HG02759 (cell line): ENCODE measurements around the gene YPEL1.
"Not testable (repeated sequence)": the region's sequence is repeated elsewhere in the genome, so short reads cannot be mapped to it uniquely, and the experiment has no call there.

ENCODE experiments used
- ATAC-seq: cut with Tn5 transposase; IDR thresholded peaks from one replicate; pipeline ENCODE4 v1.9.1; 2021; ENCODE audit warnings: mild to moderate bottlenecking, moderate library complexity; ENCODE audit not compliant: unreplicated experiment

Gene YPEL1

DNA sequence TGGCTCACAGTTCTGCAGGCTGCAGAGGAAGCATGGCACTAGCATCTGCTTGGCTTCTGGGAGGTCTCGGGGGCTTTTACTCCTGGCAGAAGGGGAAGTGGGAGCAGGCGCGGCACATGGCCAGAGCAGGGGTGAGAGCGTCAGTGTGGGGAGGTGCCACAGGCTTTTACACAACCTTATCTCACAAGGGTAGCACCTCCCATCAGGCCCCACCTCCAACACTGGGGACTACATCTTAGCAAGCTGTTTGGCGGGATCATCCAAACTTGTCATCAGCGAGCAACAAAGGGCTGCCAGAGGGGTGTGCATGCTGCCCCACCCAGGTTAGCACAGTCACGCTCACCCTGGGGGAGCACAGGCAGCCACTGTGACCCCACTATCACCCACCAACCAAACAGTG, 18.9 kb upstream of the YPEL1 start:
- ATAC-seq = no peak

- ATAC-seq = no peak
These were observed 17.9 kb upstream of the YPEL1 start for GRCh38 chr22:21753374-21754111.

DNA sequence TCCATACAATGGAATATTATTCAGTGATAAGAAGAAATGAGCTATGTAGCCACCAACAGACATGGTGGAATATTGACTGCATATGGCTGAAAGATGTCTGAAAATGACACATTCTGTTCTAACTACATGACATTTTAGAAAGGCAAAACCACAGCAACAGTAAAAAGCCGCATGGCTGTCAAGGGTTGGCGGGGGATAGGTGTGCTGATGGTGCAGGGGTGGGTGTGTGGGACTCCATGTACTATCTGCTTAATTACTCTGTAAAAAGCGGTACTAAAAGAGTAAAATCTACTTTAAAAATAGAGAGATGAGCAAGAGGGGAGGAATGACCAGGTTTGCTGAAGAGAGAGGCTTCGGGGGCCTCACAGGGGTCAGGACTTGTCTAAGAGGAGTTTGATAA, 16.7 kb upstream of the YPEL1 start:
- no peak for ATAC-seq

DNA sequence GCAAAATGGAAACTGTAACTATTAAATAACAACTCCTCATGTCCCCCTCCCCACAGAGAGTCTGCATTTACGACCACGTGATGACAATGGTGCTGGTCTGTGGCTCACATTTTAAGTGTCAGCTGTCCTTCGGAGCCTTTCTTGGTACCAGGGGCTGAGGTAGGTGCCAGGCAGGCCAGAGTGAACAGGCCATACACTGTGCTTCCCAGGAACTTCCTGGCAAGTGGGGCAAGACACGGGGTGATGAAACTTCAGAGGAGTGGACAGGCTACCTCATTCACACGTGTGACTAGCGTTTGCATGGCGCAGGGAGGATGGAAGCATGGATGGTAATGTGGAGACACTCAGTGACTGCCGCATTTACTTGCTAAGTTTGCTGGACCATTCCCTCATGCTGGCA, 10.4 kb upstream of the YPEL1 start:
- no peak for ATAC-seq

DNA sequence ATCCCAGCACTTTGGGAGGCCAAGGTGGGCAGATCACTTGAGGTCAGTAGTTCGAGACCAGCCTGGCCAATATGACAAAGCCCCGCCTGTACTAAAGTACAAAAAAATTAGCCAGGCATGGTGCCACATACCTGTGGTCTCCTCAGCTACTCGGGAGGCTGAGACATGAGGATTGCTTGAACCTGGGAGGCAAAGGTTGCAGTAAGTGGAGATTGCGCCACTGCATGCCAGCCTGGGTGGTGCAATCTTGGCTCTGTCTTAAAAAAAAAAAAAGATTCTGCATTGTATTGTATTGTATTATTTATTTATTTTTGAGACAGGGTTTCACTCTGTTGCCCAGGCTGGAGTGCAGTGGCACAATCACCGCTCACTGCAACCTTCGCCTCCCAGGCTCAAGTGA, 9.3 kb upstream of the YPEL1 start:
- ATAC-seq = not testable (repeated sequence)

DNA sequence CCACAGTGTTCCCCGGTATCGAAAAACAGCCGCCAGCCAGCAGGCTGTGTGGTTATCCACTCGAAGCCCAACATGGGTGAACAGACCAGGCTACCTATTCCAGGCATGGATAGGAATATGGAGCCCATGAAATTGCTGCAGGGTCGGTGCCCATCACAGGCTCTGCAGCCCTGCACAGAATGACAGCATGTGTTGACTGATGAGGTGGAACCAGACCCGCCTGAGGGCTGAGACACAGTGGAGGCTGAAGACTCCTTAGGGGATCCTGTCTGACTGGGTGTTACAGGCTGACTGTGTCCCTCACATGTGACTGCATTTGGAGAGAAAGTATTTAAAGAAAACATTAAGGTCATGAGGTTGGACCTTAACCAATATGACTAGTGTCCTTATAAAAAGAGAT, 6.2 kb upstream of the YPEL1 start:
- no peak for ATAC-seq

DNA sequence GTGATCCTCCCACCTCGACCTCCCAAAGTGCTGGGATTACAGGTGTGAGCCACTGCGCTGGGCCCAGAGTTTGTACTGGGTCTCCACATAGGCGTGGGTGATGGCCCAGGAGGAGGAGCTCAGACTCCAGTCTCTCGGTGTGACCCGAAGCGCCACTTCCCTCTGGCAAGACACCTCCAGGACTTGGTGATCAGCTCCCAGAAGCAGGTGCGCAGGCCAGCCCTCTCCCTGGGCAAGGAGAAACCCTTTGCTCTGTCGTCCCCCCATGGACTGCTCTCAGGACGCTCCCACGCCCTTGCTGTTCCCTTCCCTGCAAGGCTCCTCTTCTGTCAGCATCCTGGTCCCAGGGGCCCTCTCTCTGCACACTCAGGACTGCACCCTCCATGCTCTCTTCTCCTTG, 5.5 kb upstream of the YPEL1 start:
- ATAC-seq = no peak

GRCh38 chr22:21739828-21740377, 4.3 kb upstream of the YPEL1 start:
- ATAC-seq = no peak

DNA sequence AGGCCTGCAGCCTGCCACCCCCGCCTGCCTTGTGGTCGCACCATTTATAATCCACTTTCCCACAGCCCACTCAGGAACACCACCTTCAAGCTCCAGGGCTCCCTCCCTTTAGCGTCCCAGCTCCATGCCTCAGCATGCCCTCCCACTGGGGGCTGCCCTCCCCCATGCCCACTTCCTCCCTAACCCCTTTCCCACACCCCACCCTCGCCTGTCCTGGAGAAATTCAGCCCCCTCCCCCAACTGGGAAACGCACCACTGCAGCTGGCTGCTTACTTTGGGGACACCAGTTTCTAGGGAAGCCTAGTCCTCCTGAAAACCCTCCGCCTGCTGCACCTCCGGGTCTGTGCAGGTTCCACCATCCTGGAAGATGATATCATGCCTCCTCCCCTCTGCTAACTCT, 3.4 kb upstream of the YPEL1 start:
- no peak for ATAC-seq

DNA sequence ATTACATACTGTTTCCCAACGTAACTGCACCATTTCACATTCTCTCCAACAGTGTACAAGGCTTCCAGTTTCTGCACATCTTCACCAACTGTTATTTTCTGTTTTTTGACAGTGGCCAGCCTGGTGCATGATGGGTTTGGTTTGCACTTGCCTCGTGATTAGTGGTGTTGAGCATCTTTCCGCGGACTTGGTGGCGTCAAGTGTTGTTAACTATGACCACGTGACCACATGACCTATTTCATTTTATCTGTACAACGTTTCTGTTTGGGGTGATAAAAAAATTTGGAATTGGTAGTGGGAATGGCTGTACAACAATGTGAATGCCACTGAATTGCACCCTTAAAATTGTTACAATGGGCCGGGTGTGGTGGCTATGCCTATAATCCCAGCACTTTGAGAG, 2.5 kb upstream of the YPEL1 start:
- ATAC-seq = no peak

DNA sequence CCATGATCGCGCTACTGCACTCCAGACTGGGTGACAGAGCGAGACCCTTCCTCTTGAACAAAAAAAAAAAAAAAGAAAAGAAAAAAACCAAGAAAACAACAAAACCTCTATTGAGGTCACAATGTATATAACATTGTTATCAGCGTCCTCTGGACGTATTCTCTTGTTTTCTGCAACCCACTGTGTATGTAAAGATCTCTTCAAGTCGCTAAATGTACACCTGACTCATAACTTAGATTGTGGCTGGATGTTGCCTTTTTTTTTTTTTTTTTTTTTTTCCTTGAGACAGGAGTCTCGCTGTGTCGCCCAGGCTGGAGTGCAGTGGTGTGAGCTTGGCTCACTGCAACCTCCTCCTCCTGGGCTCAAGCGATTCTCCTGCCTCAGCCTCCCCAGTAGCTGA, 1.4 kb upstream of the YPEL1 start:
- ATAC-seq = no peak

GRCh38 chr22:21736084-21736642, 569 bp upstream of the YPEL1 start:
- no peak for ATAC-seq

- ATAC-seq = no peak
These were observed 924 bp downstream of the YPEL1 start for GRCh38 chr22:21734540-21735199.

DNA sequence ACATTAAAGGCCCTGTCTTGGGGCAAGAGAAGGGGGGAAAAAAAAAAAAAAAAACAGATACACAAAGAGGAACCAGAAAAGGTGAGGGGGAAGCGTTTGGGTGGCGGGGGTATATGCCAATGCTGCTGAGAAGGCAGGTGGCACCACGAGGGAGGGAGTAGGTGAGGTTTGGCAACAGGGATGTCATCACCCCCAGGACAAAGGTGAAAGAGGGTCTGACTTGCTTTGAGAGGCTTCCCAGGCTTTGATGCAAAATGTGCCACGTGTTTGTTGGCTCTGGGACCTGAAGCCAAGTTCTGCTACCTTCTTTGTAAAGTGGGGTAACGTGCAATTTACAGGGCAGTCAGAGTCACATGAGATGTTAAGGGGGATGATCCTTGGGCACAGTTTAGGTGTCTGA, 4.1 kb downstream of the YPEL1 start:
- no peak for ATAC-seq

- ATAC-seq = no peak
These were observed 4.9 kb downstream of the YPEL1 start for GRCh38 chr22:21730535-21731308.

GRCh38 chr22:21729184-21729583, 6.4 kb downstream of the YPEL1 start:
- not testable (repeated sequence) for ATAC-seq

DNA sequence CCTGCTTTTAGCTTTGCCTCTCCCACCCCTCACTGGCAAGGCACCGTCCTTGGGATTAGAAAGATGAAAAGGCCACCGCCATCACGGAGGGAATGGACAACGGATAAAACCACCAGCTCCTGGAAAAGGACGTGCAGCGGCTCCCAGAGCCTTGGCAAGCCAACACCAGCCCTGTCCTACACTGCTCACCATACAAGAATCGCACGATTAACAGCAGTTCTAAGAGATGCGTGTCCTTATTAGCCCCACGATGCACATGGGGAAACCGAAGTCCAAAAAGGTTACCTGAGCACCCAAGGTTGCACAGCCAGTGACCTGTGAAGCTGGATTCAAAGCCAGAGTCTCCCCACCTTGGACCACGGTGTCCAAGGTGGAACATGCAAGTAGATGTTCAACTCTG, 7.3 kb downstream of the YPEL1 start:
- no peak for ATAC-seq

DNA sequence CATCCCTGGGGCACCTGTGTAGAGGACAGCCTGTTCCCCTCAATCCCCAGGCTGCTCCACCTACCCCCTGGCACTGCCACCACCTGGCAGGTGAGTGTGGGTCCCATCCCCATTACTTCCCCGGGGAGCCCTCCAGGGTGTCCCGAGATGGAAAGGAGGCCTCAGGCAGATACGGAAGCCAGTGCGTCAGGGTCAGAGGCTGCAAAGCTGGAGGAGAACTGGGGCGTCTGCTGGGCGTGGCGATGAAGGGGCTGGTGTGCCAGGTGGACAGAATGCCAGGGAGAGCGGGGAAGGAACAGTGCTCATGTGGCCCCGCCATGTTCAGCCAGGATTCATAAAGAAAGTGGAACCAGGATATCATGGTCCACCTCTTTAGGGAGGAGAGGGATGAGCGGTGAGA, 7.8 kb downstream of the YPEL1 start:
- no peak for ATAC-seq

DNA sequence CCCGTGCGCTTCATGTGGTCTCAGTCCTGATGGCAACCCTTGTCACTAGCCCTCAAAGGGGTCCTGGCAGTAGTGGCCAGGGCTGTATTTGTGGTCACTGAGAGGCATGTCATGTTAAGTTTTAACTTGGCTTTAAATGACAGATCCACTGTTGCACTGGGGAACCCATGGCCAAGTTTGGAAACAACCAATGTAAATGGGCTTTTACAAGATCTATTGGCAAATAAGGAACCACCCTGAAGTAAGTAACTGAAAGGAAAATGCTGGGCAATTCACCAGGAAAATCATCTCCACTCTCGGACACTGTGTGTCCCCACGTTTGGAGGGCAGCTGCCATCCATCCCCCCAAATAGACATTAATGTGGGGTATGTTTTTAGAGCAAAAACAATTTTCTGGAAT, 8.4 kb downstream of the YPEL1 start:
- no peak for ATAC-seq

- ATAC-seq = no peak
These were observed 8.9 kb downstream of the YPEL1 start for GRCh38 chr22:21726650-21727049.

GRCh38 chr22:21725956-21726649, 9.5 kb downstream of the YPEL1 start:
- no peak for ATAC-seq
